HPDE6-E6E7 (cell line): ENCODE data around the gene GRM1.
"Not testable (repeated sequence)": the region's sequence is repeated elsewhere in the genome, so short reads cannot be mapped to it uniquely, and the experiment has no call there.

Source experiments
- DNase-seq: peaks from one replicate; pipeline ENCODE4 v3.0.0; 2011; ENCODE audit warnings: missing footprints; ENCODE audit errors: extremely low spot score

The GRM1 gene

DNA sequence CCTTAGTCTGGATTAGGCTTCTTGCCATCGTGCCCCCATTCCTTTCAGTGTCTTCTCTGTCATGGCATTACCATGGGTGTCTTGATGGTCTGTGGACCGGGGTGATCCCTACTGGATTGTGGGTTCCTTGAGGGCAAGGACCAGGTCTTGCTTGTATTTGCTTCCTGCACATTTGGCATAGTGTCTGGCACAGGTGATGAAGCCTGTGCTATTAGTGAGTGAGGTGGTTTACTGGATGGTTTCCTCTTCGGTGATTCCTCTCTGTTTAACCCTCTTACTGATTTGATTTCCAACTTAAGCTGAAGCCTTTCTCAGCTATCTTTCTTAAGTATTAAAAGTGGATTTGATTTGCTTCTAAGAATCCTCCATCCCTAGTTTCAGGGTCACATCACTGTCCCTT is 162.3 kb downstream of the GRM1 start:
- DNase-seq: no peak

DNA sequence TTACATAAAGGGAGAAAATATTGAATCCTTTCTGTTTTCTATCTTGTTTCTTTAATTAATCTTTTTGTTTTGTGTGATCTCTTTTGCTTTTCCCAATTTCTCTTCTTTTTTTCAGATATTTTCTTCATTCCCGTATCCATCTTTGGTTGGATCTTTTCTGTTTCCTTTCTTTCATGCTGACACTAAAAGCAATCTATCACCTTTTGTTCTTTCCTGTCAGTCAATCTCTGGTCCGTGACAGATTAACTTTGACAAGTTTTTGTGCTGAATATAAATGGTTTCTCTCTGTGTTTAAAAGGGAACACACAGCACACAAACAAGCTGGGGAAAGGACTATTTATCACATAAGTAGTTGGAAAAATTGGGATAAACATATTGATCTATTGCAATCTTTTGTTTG is 162.8 kb downstream of the GRM1 start:
- DNase-seq: no peak

DNA sequence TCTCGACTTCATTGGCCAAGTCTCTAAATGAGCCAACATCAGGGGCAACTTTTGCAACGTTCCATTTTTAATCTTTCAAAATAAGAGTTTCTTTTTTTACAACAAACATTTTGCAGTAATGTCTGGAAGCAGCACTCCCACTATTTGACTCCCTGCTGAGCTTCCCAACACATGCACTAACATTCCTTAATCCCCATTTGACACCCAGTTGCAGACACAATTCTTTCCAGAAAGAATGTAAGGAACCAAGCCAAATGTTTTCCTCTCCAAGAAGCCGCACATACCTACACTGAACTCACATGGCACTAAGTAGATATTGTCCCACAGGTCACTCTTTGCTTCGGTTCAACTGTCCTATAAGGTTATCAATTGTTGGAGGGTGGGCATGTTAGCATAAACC is 165.6 kb downstream of the GRM1 start:
- DNase-seq: no peak

DNA sequence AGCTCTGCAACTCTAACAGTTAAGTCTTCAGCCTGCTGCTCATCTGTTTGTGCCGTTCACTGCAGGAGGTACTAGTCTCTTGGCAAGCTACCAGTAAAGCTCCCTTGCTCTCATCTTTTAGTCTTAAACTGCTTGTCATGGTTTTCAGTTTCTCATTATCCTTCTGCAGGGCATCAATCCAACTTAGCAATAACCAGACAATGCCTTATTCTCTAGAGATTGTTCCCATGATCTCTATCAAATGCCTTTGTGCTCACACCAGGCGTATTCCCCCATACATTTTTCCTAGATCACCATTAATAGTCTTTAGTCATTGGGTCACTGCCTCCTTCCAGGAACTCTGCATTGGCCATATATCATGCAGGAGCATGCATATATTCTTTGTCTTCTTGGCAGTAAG is 171.3 kb downstream of the GRM1 start:
- no peak for DNase-seq

DNA sequence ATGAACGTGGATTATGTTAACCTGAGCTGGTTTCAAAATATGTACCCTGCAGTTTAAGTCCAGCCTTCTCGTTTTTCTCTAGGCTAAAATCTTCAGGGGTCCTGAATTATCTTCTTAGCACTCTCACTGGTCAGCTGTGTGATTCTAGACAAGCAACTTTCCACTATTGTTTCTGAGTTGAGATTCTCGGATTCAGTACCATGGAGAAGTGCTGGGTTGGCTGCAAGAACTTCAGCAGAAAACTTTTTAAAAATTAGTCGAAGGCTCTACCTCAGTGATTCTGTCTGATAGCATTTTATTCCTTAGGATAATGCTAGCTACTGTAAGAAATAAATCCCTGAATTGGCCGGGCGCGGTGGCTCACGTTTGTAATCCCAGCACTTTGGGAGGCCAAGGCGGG is 173.7 kb downstream of the GRM1 start:
- DNase-seq: no peak

DNA sequence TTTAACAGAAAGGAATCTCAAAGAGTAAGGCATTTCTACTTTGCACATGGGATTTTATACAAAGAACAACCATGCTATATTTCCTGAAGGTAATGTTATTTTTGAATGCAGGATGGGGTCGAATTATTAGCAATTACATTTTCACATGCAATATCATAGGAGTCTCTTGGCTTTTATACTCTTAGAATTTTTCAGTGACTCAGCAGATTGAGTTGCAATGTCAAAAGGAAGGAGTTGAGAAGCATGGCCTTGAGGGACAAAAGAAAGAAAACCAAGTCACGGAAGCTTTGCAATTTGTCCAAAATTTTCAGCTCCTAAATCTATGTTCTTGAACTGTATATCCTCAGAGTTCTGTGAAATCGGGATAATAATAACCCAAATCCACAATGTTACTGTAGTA is 181.1 kb downstream of the GRM1 start:
- DNase-seq: no peak

DNA sequence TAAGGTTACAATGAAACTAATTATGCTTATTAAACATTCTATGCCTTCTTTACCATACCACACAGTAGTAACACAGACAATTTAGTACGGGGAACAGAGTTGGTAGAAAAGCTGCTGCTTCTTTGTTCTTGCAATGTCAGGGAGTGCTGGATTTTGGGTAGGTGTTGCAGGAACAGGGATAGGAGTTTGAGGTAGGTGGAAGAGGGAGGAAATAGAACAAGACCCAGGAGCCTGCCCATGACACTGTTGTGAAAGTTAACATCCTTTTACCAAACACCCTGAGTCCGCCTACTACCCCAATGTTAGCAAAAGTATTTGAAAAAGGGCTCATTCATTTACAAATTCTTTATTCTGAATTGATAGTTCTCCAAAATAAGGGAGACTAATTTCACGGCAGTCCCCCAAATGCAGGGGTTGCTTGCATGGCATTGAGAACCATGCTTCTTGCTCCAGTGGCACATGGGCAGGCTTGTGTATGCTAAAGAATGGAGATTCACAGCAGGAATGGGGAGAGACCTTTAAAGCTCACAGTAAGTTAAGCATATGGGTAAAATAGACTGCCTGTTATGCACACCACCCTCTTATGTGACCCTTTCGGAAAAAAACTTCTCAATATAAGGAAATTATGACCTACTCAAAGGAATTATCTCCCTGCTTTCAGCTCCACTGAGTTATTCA is 181.7 kb downstream of the GRM1 start:
- no peak for DNase-seq

DNA sequence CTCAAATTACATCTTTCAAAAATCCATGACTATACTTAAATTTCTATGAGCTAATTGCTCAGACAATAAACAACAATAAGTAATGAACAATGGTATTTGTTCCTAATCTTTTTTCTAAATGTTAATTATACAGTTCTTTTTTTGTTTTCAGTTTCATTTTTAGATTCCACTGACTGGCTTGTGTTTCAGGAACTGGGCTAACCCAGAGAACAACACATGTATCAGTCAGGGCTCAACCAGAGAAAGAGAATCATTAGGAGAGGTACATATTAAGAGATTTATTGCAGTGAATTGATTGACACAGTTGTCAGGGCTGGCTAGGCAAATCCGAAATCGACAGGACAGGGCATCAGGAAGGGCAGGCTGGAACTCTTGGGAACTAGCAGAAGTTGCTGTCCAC is 182.8 kb downstream of the GRM1 start:
- no peak for DNase-seq

DNA sequence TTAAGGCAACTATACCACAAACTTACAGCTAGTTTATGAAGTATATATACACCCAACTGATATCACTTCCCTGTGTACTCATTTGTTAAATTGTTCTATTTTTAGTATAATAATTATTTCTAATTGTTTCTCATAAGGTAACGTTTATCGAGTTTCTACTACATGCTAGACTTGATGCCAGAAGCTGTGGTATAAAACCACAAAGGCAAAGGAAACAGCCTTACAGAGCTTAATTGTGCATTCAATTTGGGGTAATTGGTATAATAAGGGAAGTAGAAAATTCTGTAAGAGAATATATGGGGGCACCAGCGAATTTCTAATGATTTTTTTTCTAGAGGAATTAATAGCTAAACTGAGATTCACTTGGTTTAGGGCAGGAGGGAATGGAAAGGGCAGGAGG is 183.9 kb downstream of the GRM1 start:
- DNase-seq: no peak

DNA sequence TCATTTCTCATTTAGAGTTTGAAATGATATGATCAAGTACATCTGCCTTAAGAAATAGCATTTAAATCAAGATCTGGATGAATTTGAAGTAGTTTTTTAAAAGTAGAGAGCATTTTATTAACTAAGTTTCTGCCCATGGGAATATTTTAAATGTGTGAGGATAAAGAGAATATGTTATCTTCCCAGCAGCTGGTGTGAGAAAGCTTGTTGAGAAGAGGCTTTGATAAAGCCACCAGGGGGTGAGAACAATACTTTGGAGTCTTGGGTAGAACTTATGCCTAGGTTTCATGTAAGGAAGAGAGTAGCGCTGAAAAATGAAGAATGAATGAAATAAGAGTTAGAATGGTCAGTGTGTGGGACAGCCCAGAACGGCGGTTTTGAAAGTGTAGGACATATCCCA is 190.2 kb downstream of the GRM1 start:
- DNase-seq: no peak

DNA sequence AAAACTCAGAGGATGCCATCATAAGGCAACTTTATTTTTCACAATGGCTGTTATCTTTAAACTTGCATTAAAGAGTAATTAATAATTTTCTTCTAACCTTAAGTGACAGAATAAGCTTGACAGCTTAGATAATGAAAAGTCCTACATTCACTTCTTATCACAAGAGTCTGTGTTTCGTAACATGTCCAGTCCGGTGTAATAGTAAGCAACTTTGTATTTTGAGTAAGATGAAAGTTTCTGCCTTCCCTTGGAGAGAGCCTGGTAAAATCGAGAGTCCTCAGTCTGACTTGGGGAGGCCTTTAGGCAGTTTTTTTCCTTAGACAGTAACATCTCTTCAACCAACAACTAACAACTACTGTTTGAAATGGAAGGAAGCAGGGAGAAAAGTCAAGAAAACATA is 195.6 kb downstream of the GRM1 start:
- no peak for DNase-seq

DNA sequence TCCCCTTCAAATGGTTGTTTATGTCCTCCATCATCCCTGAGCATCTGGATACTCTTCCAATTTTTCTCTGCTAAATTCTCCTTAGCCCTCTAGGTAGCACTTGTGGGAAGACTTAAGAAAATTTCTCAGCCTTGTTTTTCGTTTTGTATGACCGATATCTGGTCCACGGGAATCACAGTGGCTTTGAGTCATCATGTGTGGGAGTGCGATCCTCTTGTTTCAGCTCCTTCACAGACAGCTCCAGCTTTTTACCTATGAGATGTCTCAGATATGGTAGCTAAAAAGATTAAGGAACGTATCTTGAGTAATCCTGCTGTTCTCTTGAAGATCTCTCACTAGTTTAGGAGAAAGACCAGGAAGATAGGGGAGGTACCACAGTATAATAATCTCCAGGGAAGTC is 196.1 kb downstream of the GRM1 start:
- no peak for DNase-seq

DNA sequence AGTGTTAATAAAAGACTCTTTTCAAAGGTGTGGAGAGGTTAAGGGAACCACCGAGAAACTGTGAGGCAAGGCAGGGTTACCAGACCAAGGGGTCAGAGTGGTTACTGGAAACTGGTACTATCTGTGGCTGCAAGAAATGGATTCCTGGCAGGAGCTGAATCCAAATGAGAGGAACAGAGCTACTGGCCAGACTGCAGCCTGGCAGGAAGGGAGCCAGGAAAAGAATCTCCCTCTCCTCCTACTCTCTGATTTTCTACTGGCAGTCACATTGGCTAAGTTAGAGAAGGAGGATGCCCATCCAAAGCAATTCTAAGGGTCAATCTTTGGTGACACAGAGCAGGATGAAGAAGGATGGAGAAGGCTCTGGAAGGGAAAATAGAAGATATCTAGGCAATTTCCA is 211.5 kb downstream of the GRM1 start:
- DNase-seq: no peak

DNA sequence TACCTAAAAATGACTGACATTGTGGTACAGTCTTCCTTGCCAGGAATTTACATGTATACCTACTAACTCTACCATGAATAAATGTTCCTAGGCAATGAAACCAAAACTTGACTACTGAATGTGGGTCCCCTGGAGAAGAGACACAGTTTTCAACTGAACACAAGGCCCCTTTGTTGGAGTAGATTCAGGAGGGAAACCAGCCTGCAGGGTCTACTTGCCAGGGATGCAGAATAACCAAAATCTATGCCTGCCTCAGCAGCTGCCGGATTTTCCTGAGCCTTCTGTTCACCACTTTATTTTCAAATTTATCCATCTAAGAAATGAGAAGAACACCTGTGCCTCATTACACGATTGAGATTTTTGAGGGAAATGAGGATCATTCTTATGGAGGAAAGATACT is 211.9 kb downstream of the GRM1 start:
- no peak for DNase-seq

DNA sequence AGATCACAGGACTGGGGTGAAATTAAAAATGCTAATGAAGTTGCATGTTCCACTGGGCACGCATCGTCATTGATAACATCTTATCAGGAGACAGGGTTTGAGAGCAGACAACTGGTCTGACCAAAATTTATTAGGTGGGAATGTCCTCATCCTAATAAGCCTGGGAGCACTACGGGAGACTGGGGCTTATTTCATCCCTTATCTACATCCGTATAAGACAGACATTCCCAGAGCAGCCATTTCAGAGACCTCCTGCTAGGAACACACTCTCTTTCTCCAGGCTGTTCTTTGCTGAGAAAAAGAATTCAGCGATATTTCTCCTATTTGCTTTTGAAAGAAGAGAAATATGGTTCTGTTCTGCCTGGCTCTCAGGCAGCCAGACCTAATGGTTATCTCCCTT is 214.8 kb downstream of the GRM1 start:
- DNase-seq: not testable (repeated sequence)

DNA sequence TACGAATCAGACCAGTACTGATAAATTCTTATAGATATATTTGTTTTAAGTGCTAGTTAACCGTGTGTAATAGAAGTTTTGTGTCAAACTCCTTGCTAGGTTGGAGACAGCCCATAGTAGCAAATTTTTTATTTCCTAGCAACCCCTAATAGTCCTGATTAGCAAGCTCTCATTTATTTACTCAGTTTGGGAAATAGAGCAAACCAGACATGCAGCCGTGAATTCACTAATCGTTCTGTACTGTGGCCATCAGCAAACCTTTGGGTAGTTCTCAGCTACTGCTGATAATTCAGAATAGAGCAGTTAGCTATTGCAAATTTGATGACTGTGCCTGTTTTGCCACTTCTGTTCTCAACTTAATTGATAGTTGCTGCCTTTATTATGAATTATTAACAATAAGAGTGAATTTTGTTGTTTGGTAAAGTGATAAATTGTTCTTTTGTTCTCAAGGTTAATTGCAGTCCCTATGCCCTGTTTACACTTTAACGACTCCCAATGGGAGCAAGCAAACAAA is 215.8 kb downstream of the GRM1 start:
- DNase-seq: no peak

DNA sequence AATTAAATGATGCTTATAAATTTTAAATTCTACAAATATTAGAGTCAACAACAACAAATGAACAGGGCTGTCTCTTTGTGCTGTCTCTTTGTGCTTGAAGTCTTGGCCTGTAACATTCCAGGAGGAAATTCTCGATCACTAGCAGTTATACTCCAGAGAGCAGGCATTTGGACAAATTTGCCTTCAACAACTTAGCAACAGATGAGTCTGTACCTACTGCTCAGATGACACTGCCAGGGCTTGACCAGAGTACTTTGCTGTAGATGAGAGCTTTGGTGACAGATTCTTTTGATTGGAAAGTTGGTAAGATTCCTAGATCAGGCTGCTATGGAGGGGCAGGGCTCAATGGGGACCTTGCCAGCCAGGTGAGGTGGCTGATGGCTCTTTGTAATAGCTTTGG is 217.2 kb downstream of the GRM1 start:
- no peak for DNase-seq

DNA sequence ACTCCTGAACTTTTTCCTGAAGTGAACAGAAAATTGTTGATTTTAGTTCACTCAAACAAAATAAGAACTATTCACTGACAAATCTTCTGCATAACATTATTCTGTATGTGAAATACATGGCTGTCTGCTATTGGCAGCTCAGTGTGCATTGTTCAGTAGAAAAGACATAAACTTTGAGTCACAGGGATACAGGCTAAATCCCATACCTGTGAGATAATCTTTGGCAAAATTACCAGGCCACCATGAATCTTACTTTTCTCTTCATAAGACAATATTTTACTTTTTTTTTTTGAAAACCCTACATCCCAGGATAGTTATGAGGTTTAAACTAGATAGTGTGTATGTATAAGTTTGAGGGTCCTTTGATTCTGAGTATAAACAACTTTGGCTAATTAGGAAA is 224.8 kb downstream of the GRM1 start:
- no peak for DNase-seq

DNA sequence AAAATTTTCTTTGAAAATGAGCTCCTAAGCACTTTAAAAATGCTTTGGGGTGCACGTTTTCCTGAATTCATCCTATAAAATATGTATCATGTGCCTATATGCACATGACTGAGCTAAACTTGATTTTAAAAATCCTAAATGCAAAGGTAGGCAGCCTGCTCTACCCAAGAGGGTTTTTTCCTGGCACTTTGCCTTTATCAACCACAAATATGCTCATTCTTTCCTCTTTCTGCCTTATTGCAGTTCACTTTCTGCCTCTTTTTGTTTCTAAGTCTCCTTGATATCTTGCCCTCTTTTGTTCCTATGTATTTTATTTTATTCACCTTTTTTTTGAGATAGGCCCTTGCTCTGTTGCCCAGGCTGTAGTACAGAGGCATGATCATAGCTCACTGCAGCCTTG is 229.3 kb downstream of the GRM1 start:
- DNase-seq: no peak

DNA sequence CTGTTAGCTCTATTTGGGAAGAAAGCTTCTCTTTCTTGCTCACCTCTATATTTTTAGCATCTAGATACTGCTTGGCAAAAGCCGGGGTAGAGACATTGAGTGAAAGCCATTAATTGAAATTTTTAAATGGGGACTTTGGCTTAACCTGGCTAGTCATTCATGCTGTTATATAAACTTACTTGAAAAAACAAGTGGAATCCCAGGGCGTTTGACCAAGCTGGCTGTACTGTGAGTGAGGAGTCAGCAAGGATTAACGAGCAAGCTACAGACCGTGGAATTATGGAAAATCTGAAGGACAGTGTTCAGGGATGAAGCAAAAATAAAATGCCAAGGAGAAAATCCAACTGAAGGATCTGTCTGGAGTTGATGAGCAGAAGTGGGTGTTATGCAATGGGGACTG is 232.0 kb downstream of the GRM1 start:
- no peak for DNase-seq

DNA sequence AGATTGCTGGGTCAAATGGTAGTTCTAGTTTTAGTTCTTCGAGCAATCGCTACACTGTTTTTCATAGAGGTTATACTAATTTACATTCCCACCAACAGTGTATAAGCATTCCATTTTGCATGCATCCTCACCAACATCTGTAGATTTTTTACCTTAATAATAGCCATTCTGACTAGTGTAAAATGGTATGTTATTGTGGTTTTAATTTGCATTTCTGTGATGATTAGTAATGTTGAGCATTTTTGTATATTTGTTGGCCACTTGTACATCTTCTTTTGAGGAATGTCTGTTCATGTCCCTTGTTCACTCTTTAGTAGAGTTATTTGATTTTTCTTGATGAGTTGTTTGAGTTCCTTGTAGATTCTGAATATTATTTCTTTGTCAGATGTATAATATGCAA is 236.2 kb downstream of the GRM1 start:
- no peak for DNase-seq

DNA sequence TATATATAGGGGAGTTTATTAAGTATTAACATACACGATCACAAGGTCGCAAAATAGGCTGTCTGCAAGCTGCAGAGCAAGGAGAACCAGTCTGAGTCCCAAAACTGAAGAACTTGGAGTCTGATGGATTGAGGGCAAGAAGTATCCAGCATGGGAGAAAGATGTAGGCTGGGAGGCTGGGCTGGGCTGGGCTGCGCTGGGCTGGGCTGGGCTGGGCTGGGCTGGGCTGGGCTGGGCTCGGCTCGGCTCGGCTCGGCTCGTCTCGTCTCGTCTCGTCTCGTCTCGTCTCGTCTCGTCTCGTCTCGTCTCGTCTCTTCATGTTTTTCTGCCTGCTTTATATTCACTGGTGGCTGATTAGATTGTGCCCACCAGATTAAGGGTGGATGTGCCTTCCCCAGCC is 238.6 kb downstream of the GRM1 start:
- DNase-seq: no peak

DNA sequence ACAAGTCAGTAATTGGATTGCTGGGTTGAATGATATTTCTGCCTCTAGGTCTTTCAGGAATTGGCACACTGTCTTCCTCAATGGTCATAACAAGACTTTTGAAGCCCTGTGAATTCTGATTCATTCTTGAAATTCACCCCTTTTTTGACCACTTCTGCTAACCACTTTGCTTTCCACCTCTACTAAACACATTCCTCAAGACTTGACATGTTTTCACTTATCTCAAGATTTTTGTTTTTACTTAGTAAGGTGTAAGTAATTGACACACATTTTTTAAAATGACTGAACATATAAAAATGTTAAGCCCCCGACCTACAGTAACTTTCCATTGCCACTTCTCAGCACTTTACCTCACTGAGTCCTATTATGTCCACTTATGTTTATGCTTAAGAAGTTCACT is 239.1 kb downstream of the GRM1 start:
- no peak for DNase-seq

DNA sequence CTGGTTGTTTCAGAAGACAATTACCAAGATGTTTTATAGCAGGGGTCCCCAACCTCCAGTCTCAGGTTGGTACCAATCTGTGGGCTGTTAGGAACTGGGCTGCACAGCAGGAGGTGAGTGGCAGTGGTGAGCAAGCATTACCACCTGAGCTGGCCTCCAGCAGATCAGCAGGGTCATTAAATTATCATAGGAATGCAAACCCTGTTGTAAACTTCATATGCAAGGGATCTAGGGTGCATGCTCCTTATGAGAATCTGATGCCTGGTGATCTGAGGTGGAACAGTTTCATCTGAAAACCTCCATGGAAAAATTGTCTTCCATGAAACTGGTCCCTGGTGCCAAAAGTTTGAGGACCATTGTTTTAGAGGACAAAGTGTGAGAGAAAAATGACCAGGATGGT is 240.6 kb downstream of the GRM1 start:
- no peak for DNase-seq
